ENCODE results near the gene ZNF333. TPM values are rescaled to one million over a fixed set of nuclear protein-coding genes. Genes with fewer than 3 reads are reported as not detected.

Gene ZNF333
- 2.6 and 12.4 TPM in 2 replicates for total RNA-seq

GRCh38 chr19:14689598-14690503 lies at the start of gene ZNF333:
ZNF333 (plus strand) TSS chr19:14690048; CDS start chr19:14693492, 3,444 bp downstream.
- peak; percentile 57 for DNase-seq (ENCODE audit: low read depth)

GRCh38 chr19:14648506-14648905 lies 41.3 kb upstream of the ZNF333 start:
- no peak for DNase-seq (ENCODE audit: low read depth)

GRCh38 chr19:14649020-14649419 lies 40.8 kb upstream of the ZNF333 start:
- DNase-seq (ENCODE audit: low read depth) = no peak

GRCh38 chr19:14650161-14650560 lies 39.7 kb upstream of the ZNF333 start:
- DNase-seq (ENCODE audit: low read depth) = no peak

GRCh38 chr19:14654786-14655560 lies 34.9 kb upstream of the ZNF333 start:
- DNase-seq (ENCODE audit: low read depth) = no peak

GRCh38 chr19:14655726-14656125 lies 34.1 kb upstream of the ZNF333 start:
- no peak for DNase-seq (ENCODE audit: low read depth)

GRCh38 chr19:14659874-14660489 lies 29.9 kb upstream of the ZNF333 start:
- no peak for DNase-seq (ENCODE audit: low read depth)

GRCh38 chr19:14661372-14661924 lies 28.4 kb upstream of the ZNF333 start:
- DNase-seq (ENCODE audit: low read depth) = no peak

GRCh38 chr19:14669940-14670339 lies 19.9 kb upstream of the ZNF333 start:
- no peak for DNase-seq (ENCODE audit: low read depth)

GRCh38 chr19:14670408-14670807 lies 19.4 kb upstream of the ZNF333 start:
- DNase-seq (ENCODE audit: low read depth) = no peak

- DNase-seq (ENCODE audit: low read depth) = no peak
These were observed 17.5 kb upstream of the ZNF333 start for GRCh38 chr19:14672188-14672872.

- no peak for DNase-seq (ENCODE audit: low read depth)
These were observed 16.8 kb upstream of the ZNF333 start for GRCh38 chr19:14673088-14673487.

GRCh38 chr19:14674764-14675163 lies 15.1 kb upstream of the ZNF333 start, which contains the start of gene ADGRE3:
ADGRE3 (minus strand) TSS chr19:14674844; CDS start chr19:14674770, 74 bp downstream.
- DNase-seq (ENCODE audit: low read depth) = no peak

GRCh38 chr19:14676762-14677161 lies 13.1 kb upstream of the ZNF333 start:
- DNase-seq (ENCODE audit: low read depth) = no peak

GRCh38 chr19:14677464-14677863 lies 12.4 kb upstream of the ZNF333 start:
- no peak for DNase-seq (ENCODE audit: low read depth)

GRCh38 chr19:14678199-14678598 lies 11.6 kb upstream of the ZNF333 start:
- DNase-seq (ENCODE audit: low read depth) = no peak

- no peak for DNase-seq (ENCODE audit: low read depth)
These were observed 7.8 kb upstream of the ZNF333 start for GRCh38 chr19:14682084-14682483.

GRCh38 chr19:14683439-14683838 lies 6.4 kb upstream of the ZNF333 start:
- DNase-seq (ENCODE audit: low read depth) = no peak

GRCh38 chr19:14686411-14686810 lies 3.4 kb upstream of the ZNF333 start:
- peak; percentile 33 for DNase-seq (ENCODE audit: low read depth)

- no peak for DNase-seq (ENCODE audit: low read depth)
These were observed 4.9 kb downstream of the ZNF333 start for GRCh38 chr19:14694641-14695266.

GRCh38 chr19:14695471-14695870 lies 5.6 kb downstream of the ZNF333 start:
- DNase-seq (ENCODE audit: low read depth) = no peak
